Neural progenitor cell (in vitro differentiated cells): Measurements from ENCODE around the gene LARGE1. TPM values are rescaled to one million over a fixed set of nuclear protein-coding genes. Genes with fewer than 3 reads are reported as not detected.
A peak's percentile ranks its signal among the peaks of the same experiment; 100 is the strongest.

Source experiments
- DNase-seq: peaks from one replicate; pipeline ENCODE4 v3.0.0-alpha.2; 2016; ENCODE audit warnings: low spot score
- H2AFZ ChIP-seq: fragments of 200-600 bp; sonication (generic); replicated peaks from 2 replicates; pipeline ENCODE4 v1.6.1; 2016; ENCODE audit warnings: antibody characterized with exemption
- H3F3A ChIP-seq: fragments of 200-600 bp; sonication (generic); 2 replicates; pipeline ENCODE4 v1.6.1; 2016; ENCODE audit warnings: antibody characterized with exemption, low read depth
- H3K27ac ChIP-seq: fragments of 200-600 bp; sonication (generic); 2 replicates; pipeline ENCODE4 v1.5.1; 2016; ENCODE audit warnings: mild to moderate bottlenecking
- H3K27me3 ChIP-seq: fragments of 200-600 bp; sonication (generic); 2 replicates; pipeline ENCODE4 v1.6.1; 2016; ENCODE audit warnings: mild to moderate bottlenecking, moderate library complexity
- H3K36me3 ChIP-seq: fragments of 200-600 bp; sonication (generic); 2 replicates; pipeline ENCODE4 v1.5.1; 2016
- H3K4me1 ChIP-seq: fragments of 200-600 bp; sonication (generic); 2 replicates; pipeline ENCODE4 v1.6.1; 2016; ENCODE audit warnings: mixed run types
- H3K4me2 ChIP-seq: fragments of 200-600 bp; sonication (generic); 2 replicates; pipeline ENCODE4 v1.6.1; 2016
- H3K4me3 ChIP-seq: fragments of 200-600 bp; sonication (generic); 2 replicates; pipeline ENCODE4 v1.5.1; 2016
- H3K79me2 ChIP-seq: fragments of 200-600 bp; sonication (generic); 2 replicates; pipeline ENCODE4 v1.6.1; 2016; ENCODE audit warnings: low read depth
- H3K9ac ChIP-seq: fragments of 200-600 bp; sonication (generic); 2 replicates; pipeline ENCODE4 v1.6.1; 2016
- H3K9me3 ChIP-seq: fragments of 200-600 bp; sonication (generic); 2 replicates; pipeline ENCODE4 v1.5.1; 2016; ENCODE audit warnings: low read depth
- H4K20me1 ChIP-seq: fragments of 200-600 bp; sonication (generic); 2 replicates; pipeline ENCODE4 v1.6.1; 2016; ENCODE audit warnings: low read depth
- H3K27ac Mint-ChIP-seq: 3 replicates; pipeline ENCODE4 v1.8.0; 2021; ENCODE audit warnings: mixed read lengths
- H3K27me3 Mint-ChIP-seq: 2 replicates; pipeline ENCODE4 v1.8.0; 2022; ENCODE audit warnings: low read depth, mild to moderate bottlenecking, inconsistent platforms, moderate library complexity, mixed read lengths; ENCODE audit not compliant: insufficient read depth
- H3K36me3 Mint-ChIP-seq: 3 replicates; pipeline ENCODE4 v1.8.0; 2021; ENCODE audit warnings: mixed read lengths
- H3K4me1 Mint-ChIP-seq: 3 replicates; pipeline ENCODE4 v1.8.0; 2021; ENCODE audit warnings: mixed read lengths
- H3K4me3 Mint-ChIP-seq: 3 replicates; pipeline ENCODE4 v1.8.0; 2021; ENCODE audit warnings: mild to moderate bottlenecking, moderate library complexity, mixed read lengths
- H3K9me3 Mint-ChIP-seq: 3 replicates; pipeline ENCODE4 v1.8.0; 2020; ENCODE audit warnings: mixed read lengths
- EZH2 ChIP-seq: fragments of 200-600 bp; sonication (generic); IDR thresholded peaks from 2 replicates; pipeline ENCODE4 v1.6.1; 2017; ENCODE audit warnings: antibody characterized with exemption, mild to moderate bottlenecking, moderate library complexity
- EZH2phosphoT487 ChIP-seq: fragments of 200-600 bp; sonication (generic); IDR thresholded peaks from 2 replicates; pipeline ENCODE4 v1.6.1; 2017; ENCODE audit warnings: antibody characterized with exemption
- total RNA-seq: library from RNA; depleted of rRNA; stranded (reverse); fragments of >200 nt; gene quantifications from 2 replicates; pipeline ENCODE4 v1.2.3, GENCODE V29; 2015; ENCODE audit warnings: low replicate concordance
- TF ChIP-seq, protein P1 (sequence below): fragments of 200-600 bp; sonication (generic); IDR thresholded peaks from 2 replicates; pipeline ENCODE4 v1.5.1; 2017; ENCODE audit warnings: antibody characterized with exemption, mild to moderate bottlenecking

The LARGE1 gene
- total RNA-seq, 1 donor from 2014 or later = 24.9 TPM

DNA sequence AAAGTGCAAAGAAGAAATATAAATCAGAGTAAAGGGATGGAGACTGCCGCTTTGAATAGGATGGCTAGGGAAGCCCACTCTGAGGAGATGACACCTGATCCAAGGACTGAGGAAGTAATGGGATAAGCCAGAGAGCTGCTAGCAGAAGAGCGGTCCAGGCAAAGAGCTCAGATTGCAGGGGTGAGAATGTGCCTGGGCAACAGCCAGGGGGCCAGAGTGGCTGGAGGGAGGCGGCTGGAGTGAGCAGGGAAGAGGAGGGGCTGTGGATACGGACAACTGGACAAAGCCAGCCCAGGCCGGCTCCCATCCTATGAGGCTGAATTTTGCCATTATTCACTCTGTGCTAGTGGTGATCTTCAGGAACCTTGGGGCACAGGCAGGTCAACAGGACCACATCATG, 501.8 kb downstream of the LARGE1 start:
- Histone ChIP-seq H4K20me1 (no peaks in the 10 kb centered on the region), H3K27me3 (no peaks in the 10 kb centered on the region), H3K9ac (no peak overlapping the region), H3K79me2 (no peaks in the 10 kb centered on the region), H3K4me2 (no peak overlapping the region), H3K27ac (no peak overlapping the region), H3K4me1 (no peaks in the 10 kb centered on the region), H3K4me3 (no peak overlapping the region), H3K36me3 (no peaks in the 10 kb centered on the region), H2AFZ (no peak overlapping the region), H3F3A (no peaks in the 10 kb centered on the region), H3K9me3 (no peaks in the 10 kb centered on the region)
- DNase-seq = peak; percentile 23
- Mint-ChIP-seq H3K27me3 (no peaks in the 10 kb centered on the region), H3K27ac (no peak overlapping the region), H3K4me1 (no peaks in the 10 kb centered on the region), H3K9me3 (peaks cover 13% of the 10 kb centered on the region), H3K4me3 (no peak overlapping the region), H3K36me3 (peaks cover 31% of the 10 kb centered on the region)
- TF ChIP-seq EZH2 = no peak
- TF ChIP-seq, protein P1, sequence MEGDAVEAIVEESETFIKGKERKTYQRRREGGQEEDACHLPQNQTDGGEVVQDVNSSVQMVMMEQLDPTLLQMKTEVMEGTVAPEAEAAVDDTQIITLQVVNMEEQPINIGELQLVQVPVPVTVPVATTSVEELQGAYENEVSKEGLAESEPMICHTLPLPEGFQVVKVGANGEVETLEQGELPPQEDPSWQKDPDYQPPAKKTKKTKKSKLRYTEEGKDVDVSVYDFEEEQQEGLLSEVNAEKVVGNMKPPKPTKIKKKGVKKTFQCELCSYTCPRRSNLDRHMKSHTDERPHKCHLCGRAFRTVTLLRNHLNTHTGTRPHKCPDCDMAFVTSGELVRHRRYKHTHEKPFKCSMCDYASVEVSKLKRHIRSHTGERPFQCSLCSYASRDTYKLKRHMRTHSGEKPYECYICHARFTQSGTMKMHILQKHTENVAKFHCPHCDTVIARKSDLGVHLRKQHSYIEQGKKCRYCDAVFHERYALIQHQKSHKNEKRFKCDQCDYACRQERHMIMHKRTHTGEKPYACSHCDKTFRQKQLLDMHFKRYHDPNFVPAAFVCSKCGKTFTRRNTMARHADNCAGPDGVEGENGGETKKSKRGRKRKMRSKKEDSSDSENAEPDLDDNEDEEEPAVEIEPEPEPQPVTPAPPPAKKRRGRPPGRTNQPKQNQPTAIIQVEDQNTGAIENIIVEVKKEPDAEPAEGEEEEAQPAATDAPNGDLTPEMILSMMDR = no peak

DNA sequence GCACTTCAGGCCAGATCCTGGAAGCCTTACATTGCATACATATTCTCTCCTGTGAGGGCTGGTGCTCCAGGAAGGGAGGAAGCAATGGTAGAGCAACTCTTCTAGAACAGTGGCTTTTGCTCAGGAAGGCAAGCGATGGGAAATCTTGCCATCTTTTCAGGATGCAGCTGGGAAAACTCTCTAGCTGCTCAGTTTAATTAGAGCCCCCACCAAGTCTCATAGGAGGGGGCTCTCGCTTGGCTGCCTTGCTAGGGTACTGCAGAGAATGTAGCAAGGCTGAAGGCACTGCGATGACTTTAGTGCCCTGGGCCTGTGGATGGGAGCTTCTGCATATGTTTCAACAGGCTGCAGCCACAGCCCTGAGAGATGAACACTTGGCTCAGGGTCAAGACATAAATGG, 504.9 kb downstream of the LARGE1 start:
- no peaks in the 10 kb centered on the region for H3K27me3 Mint-ChIP-seq
- no peaks in the 10 kb centered on the region for H3K36me3 ChIP-seq
- no peak overlapping the region for H3K4me3 Mint-ChIP-seq
- TF ChIP-seq, protein P1 = no peak
- TF ChIP-seq EZH2phosphoT487 (no peak), EZH2 (no peak)
- no peak for DNase-seq
- H3K4me2 ChIP-seq = no peak overlapping the region
- peaks cover 1% of the 10 kb centered on the region for H3K4me1 Mint-ChIP-seq
- no peaks in the 10 kb centered on the region for H3K4me1 ChIP-seq
- H3K36me3 Mint-ChIP-seq = peaks cover 20% of the 10 kb centered on the region
- H3K9me3 ChIP-seq = no peaks in the 10 kb centered on the region
- no peak overlapping the region for H3K9ac ChIP-seq
- H3K27ac Mint-ChIP-seq = no peak overlapping the region
- no peak overlapping the region for H2AFZ ChIP-seq
- H3K27me3 ChIP-seq = no peaks in the 10 kb centered on the region
- no peak overlapping the region for H3K4me3 ChIP-seq
- H3K27ac ChIP-seq = no peak overlapping the region
- H4K20me1 ChIP-seq = no peaks in the 10 kb centered on the region
- H3K79me2 ChIP-seq = no peaks in the 10 kb centered on the region
- H3K9me3 Mint-ChIP-seq = peaks cover 6% of the 10 kb centered on the region
- H3F3A ChIP-seq = no peaks in the 10 kb centered on the region

DNA sequence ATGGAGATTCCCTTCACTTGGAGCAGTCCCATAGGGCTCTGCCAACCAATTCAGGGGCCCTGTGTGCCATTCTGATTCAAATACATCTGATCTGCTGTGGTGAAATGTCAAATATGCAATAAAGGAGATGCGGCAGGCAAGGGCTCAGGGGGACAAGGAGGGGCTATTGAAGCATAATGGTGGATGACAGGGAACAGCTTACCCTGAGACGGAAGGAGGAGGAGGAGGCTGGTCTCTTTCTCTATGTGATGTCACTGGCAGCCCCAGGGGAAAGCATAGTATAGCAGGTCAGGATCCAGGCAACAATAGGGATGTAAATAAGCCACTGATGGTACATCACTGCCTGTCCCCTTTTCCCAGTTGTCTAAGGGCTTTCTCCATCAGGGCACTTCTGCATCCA, 511.2 kb downstream of the LARGE1 start:
- no peak overlapping the region for H3K4me3 ChIP-seq
- peaks cover 13% of the 10 kb centered on the region for H3K4me1 ChIP-seq
- DNase-seq = peak; percentile 19
- no peaks in the 10 kb centered on the region for H3K36me3 Mint-ChIP-seq
- no peaks in the 10 kb centered on the region for H3F3A ChIP-seq
- H3K27me3 Mint-ChIP-seq = no peaks in the 10 kb centered on the region
- peaks cover 36% of the 10 kb centered on the region for H3K4me1 Mint-ChIP-seq
- no peak overlapping the region for H3K27ac ChIP-seq
- no peak overlapping the region for H2AFZ ChIP-seq
- H3K9me3 Mint-ChIP-seq = no peaks in the 10 kb centered on the region
- no peak overlapping the region for H3K9ac ChIP-seq
- peak overlapping the region; percentile 28 for H3K27ac Mint-ChIP-seq
- no peaks in the 10 kb centered on the region for H3K9me3 ChIP-seq
- no peak overlapping the region for H3K4me3 Mint-ChIP-seq
- H3K4me2 ChIP-seq = no peak overlapping the region
- no peaks in the 10 kb centered on the region for H3K27me3 ChIP-seq
- no peak for TF ChIP-seq EZH2
- no peak for TF ChIP-seq EZH2phosphoT487
- TF ChIP-seq, protein P1 = no peak
- no peaks in the 10 kb centered on the region for H3K36me3 ChIP-seq
- H3K79me2 ChIP-seq = no peaks in the 10 kb centered on the region
- H4K20me1 ChIP-seq = no peaks in the 10 kb centered on the region

DNA sequence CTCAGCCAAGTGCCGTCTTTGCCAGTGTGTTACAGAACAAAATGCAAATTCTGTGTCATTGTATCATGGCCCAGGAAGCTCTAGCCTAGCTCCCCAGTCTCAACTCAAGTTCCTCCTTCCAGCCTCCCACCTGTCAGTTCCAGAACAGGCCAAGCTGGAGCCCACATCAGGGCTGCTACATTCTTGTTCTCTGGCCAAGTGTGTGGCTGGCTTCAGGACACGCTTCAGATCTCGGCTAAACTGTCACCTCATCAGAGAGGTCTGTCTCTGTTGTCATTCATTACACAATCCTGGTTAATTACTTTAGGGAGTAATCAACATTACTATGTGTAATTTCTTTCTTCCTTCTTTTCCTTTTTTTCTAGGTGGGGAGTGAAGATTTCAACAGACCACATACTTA, 515.1 kb downstream of the LARGE1 start:
- H3K79me2 ChIP-seq = no peaks in the 10 kb centered on the region
- H3K4me3 ChIP-seq = no peak overlapping the region
- Mint-ChIP-seq H3K27ac (no peak overlapping the region), H3K27me3 (no peaks in the 10 kb centered on the region), H3K4me3 (no peak overlapping the region), H3K9me3 (no peaks in the 10 kb centered on the region), H3K4me1 (peaks cover 33% of the 10 kb centered on the region), H3K36me3 (no peaks in the 10 kb centered on the region)
- H2AFZ ChIP-seq = no peak overlapping the region
- H3K36me3 ChIP-seq = no peaks in the 10 kb centered on the region
- H3K27me3 ChIP-seq = no peaks in the 10 kb centered on the region
- H3K9ac ChIP-seq = no peak overlapping the region
- H3F3A ChIP-seq = no peaks in the 10 kb centered on the region
- H3K4me2 ChIP-seq = no peak overlapping the region
- H3K27ac ChIP-seq = no peak overlapping the region
- H3K9me3 ChIP-seq = no peaks in the 10 kb centered on the region
- TF ChIP-seq EZH2phosphoT487 = no peak
- no peak for TF ChIP-seq EZH2
- TF ChIP-seq, protein P1 = no peak
- no peaks in the 10 kb centered on the region for H4K20me1 ChIP-seq
- no peak for DNase-seq
- H3K4me1 ChIP-seq = peaks cover 13% of the 10 kb centered on the region
